ENCODE results near the gene PAM16. TPM values are rescaled to one million over a fixed set of nuclear protein-coding genes. Genes with fewer than 3 reads are reported as not detected.

PAM16 gene
- total and polyA plus RNA-seq, 4 donors: 14.0 to 70.5 (median 29.6) TPM

DNA sequence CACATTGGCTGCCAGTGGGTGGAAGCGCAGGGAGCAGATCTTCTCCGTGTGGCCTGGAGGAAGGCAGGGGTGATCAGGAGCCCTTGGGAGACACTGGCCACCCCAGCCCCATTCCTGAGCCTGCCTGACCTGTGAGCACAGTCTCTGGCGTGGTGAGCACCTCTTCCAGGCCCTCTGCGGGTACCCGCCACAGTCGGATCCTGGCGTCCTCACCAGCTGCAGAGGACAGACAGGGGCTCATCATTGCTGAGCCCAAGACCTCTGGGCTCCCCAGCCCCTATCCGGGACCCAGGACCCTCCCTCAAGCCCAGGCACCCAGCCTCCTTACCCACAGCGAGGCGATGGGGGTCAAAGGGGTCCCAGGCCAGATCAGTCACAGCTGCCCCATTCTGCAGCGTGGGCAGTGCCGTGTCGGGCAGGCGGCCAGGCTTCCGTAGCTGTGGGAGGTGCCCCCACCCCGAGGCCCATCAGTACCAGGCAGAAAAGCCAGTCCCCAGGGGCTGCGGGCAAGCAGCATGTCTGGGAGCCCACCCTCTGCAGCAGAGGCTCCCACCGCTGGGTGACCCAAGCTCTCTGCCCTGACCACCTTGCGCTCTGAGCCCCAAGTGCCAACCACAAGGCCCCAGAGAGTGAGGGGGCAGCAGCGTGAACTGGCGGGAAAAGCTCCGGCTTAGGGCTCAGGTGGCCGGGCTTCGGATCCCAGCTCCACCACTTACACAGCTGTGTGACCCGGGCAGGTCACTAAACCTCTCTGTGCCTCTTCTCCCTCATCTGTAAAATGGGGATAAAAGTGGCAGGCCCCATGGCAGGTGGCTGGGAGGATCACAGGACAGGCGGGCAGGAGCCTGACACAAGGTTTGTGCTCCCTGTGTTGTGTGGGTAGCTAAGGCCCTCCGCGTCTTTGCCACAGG lies 10.2 kb upstream of the PAM16 start:
- Histone ChIP-seq H3K4me3 (ENCODE audit: low read depth in 1 of 3, low read length in 3 of 3) (no peak overlapping the region), H3K27me3 (ENCODE audit: control insufficient read depth in 4 of 4, insufficient read depth in 4 of 4, low read length in 3 of 4) (no peaks in the 10 kb centered on the region), H3K36me3 (ENCODE audit: control insufficient read depth in 4 of 4, insufficient read depth in 3 of 4, low read depth in 1 of 4, low read length in 3 of 4) (peaks cover 0 to 9% (median 6%) of the 10 kb centered on the region in 4 donors), H3K27ac (ENCODE audit: low read depth in 1 of 2, low read length in 2 of 2) (no peak overlapping the region), H3K9me3 (ENCODE audit: control insufficient read depth in 4 of 4, low read length in 3 of 4) (no peaks in the 10 kb centered on the region), H3K9ac (ENCODE audit: low read depth in 1 of 2, low read length in 2 of 2) (no peak overlapping the region), H3K4me1 (ENCODE audit: control insufficient read depth in 4 of 4, insufficient read depth in 4 of 4, low read length in 3 of 4) (peaks cover 0 to 4% (median 1%) of the 10 kb centered on the region in 4 donors)
- TF ChIP-seq, protein P1, sequence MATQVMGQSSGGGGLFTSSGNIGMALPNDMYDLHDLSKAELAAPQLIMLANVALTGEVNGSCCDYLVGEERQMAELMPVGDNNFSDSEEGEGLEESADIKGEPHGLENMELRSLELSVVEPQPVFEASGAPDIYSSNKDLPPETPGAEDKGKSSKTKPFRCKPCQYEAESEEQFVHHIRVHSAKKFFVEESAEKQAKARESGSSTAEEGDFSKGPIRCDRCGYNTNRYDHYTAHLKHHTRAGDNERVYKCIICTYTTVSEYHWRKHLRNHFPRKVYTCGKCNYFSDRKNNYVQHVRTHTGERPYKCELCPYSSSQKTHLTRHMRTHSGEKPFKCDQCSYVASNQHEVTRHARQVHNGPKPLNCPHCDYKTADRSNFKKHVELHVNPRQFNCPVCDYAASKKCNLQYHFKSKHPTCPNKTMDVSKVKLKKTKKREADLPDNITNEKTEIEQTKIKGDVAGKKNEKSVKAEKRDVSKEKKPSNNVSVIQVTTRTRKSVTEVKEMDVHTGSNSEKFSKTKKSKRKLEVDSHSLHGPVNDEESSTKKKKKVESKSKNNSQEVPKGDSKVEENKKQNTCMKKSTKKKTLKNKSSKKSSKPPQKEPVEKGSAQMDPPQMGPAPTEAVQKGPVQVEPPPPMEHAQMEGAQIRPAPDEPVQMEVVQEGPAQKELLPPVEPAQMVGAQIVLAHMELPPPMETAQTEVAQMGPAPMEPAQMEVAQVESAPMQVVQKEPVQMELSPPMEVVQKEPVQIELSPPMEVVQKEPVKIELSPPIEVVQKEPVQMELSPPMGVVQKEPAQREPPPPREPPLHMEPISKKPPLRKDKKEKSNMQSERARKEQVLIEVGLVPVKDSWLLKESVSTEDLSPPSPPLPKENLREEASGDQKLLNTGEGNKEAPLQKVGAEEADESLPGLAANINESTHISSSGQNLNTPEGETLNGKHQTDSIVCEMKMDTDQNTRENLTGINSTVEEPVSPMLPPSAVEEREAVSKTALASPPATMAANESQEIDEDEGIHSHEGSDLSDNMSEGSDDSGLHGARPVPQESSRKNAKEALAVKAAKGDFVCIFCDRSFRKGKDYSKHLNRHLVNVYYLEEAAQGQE (IDR thresholded peaks at IDR 0.05): no peak
- no peak for TF ChIP-seq YY1 (IDR thresholded peaks at IDR 0.05)
- TF ChIP-seq, protein P2, sequence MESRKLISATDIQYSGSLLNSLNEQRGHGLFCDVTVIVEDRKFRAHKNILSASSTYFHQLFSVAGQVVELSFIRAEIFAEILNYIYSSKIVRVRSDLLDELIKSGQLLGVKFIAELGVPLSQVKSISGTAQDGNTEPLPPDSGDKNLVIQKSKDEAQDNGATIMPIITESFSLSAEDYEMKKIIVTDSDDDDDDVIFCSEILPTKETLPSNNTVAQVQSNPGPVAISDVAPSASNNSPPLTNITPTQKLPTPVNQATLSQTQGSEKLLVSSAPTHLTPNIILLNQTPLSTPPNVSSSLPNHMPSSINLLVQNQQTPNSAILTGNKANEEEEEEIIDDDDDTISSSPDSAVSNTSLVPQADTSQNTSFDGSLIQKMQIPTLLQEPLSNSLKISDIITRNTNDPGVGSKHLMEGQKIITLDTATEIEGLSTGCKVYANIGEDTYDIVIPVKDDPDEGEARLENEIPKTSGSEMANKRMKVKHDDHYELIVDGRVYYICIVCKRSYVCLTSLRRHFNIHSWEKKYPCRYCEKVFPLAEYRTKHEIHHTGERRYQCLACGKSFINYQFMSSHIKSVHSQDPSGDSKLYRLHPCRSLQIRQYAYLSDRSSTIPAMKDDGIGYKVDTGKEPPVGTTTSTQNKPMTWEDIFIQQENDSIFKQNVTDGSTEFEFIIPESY (IDR thresholded peaks at IDR 0.05): no peak
- no peak for TF ChIP-seq HNF4G (IDR thresholded peaks at IDR 0.05)
- no peak for TF ChIP-seq FOXA1 (IDR thresholded peaks at IDR 0.05)
- TF ChIP-seq SP1 (IDR thresholded peaks at IDR 0.05): no peak
- TF ChIP-seq NR2F2 (IDR thresholded peaks at IDR 0.05): no peak
- no peak for TF ChIP-seq TAF1 (conservative IDR thresholded peaks at IDR 0.05)
- TF ChIP-seq, protein P3, sequence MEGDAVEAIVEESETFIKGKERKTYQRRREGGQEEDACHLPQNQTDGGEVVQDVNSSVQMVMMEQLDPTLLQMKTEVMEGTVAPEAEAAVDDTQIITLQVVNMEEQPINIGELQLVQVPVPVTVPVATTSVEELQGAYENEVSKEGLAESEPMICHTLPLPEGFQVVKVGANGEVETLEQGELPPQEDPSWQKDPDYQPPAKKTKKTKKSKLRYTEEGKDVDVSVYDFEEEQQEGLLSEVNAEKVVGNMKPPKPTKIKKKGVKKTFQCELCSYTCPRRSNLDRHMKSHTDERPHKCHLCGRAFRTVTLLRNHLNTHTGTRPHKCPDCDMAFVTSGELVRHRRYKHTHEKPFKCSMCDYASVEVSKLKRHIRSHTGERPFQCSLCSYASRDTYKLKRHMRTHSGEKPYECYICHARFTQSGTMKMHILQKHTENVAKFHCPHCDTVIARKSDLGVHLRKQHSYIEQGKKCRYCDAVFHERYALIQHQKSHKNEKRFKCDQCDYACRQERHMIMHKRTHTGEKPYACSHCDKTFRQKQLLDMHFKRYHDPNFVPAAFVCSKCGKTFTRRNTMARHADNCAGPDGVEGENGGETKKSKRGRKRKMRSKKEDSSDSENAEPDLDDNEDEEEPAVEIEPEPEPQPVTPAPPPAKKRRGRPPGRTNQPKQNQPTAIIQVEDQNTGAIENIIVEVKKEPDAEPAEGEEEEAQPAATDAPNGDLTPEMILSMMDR (IDR thresholded peaks at IDR 0.05; ENCODE audit: low read depth, low read length, missing input control): no peak
- TF ChIP-seq RXRA (IDR thresholded peaks at IDR 0.05): no peak
- TF ChIP-seq HNF4A (conservative IDR thresholded peaks at IDR 0.05): no peak
- no peak for TF ChIP-seq JUND (IDR thresholded peaks at IDR 0.05)
- no peak for TF ChIP-seq EGR1 (IDR thresholded peaks at IDR 0.05; ENCODE audit: low read depth in 2 of 2)
- TF ChIP-seq, protein P4, sequence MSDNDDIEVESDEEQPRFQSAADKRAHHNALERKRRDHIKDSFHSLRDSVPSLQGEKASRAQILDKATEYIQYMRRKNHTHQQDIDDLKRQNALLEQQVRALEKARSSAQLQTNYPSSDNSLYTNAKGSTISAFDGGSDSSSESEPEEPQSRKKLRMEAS (IDR thresholded peaks at IDR 0.05): no peak
- TF ChIP-seq FOXA2 (IDR thresholded peaks at IDR 0.05): no peak
- TF ChIP-seq, protein P5, sequence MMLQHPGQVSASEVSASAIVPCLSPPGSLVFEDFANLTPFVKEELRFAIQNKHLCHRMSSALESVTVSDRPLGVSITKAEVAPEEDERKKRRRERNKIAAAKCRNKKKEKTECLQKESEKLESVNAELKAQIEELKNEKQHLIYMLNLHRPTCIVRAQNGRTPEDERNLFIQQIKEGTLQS (IDR thresholded peaks at IDR 0.05): no peak
- TF ChIP-seq GABPA (IDR thresholded peaks at IDR 0.05 in 1 of 2, conservative IDR thresholded peaks at IDR 0.05 in 1 of 2): no peak
- TF ChIP-seq RAD21 (IDR thresholded peaks at IDR 0.05): no peak
- no peak for DNase-seq (ENCODE audit: low spot score)
- WGBS: 96% methylated on average over 28 of the region's 28 CpGs
